Mesenchymal stem cell (in vitro differentiated cells and primary cell): ENCODE measurements around the gene OSBPL2.

ENCODE experiments used
- DNase-seq: peaks from one replicate; pipeline ENCODE4 v3.0.0-alpha.2; 2013
- H2AFZ ChIP-seq: one replicate; pipeline ENCODE4 v1.6.1; 2013; ENCODE audit warnings: low read depth, mild to moderate bottlenecking, control low read depth, inconsistent platforms, low read length, moderate library complexity
- H2AK5ac ChIP-seq: 2 replicates; pipeline ENCODE4 v1.6.1; 2013; ENCODE audit warnings: low read length, moderate library complexity, mild to moderate bottlenecking, inconsistent platforms; ENCODE audit not compliant: severe bottlenecking
- H2BK120ac ChIP-seq: one replicate; pipeline ENCODE4 v1.6.1; 2013; ENCODE audit warnings: low read depth, mild to moderate bottlenecking, inconsistent platforms, low read length, moderate library complexity
- H2BK12ac ChIP-seq, 2 experiments: one replicate each; pipeline ENCODE4 v1.6.1; 2013; ENCODE audit warnings: inconsistent platforms in 2 of 2, low read length in 2 of 2, mild to moderate bottlenecking in 2 of 2, moderate library complexity in 2 of 2, control low read depth in 1 of 2
- H2BK15ac ChIP-seq: one replicate; pipeline ENCODE4 v1.6.1; 2013; ENCODE audit warnings: mild to moderate bottlenecking, low read depth, inconsistent platforms; ENCODE audit not compliant: poor library complexity, severe bottlenecking
- H2BK5ac ChIP-seq: 2 replicates; pipeline ENCODE4 v1.6.1; 2013; ENCODE audit warnings: low read depth, mild to moderate bottlenecking, low read length, control low read depth, inconsistent platforms; ENCODE audit not compliant: poor library complexity, severe bottlenecking
- H3K14ac ChIP-seq, 2 experiments: one replicate each; pipeline ENCODE4 v1.6.1; 2013; ENCODE audit warnings: inconsistent platforms in 2 of 2, low read length in 2 of 2, control low read depth in 1 of 2, mild to moderate bottlenecking in 1 of 2, moderate library complexity in 1 of 2
- H3K18ac ChIP-seq, 2 experiments: one replicate each; pipeline ENCODE4 v1.6.1; 2013; ENCODE audit warnings: inconsistent platforms in 2 of 2, low read length in 2 of 2, control low read depth in 1 of 2, low read depth in 1 of 2, mild to moderate bottlenecking in 1 of 2
- H3K23ac ChIP-seq, 2 experiments: one replicate each; pipeline ENCODE4 v1.6.1; 2013; ENCODE audit warnings: inconsistent platforms in 2 of 2, low read length in 2 of 2, mild to moderate bottlenecking in 2 of 2, moderate library complexity in 2 of 2, control low read depth in 1 of 2
- H3K27ac ChIP-seq: 2 replicates; pipeline ENCODE4 v1.5.1; 2013; ENCODE audit warnings: mild to moderate bottlenecking, moderate library complexity, low read length, control low read depth, inconsistent platforms; ENCODE audit not compliant: poor library complexity, severe bottlenecking
- H3K27me3 ChIP-seq, 2 experiments: 2 replicates each; pipeline versions ENCODE4 v1.6.1 to v1.7.0; 2013; ENCODE audit warnings: low read length in 2 of 2, mild to moderate bottlenecking in 2 of 2, moderate library complexity in 2 of 2, control low read depth in 1 of 2, inconsistent platforms in 1 of 2; ENCODE audit not compliant: control insufficient read depth in 1 of 2, insufficient read depth in 1 of 2
- H3K36me3 ChIP-seq, 2 experiments: 2 replicates each; pipeline versions ENCODE4 v1.6.1 to v1.7.0; 2013; ENCODE audit warnings: low read length in 2 of 2, control low read depth in 1 of 2, inconsistent platforms in 1 of 2, low read depth in 1 of 2, mild to moderate bottlenecking in 1 of 2; ENCODE audit not compliant: insufficient read depth in 2 of 2, control insufficient read depth in 1 of 2
- H3K4ac ChIP-seq, 2 experiments: one replicate each; pipeline ENCODE4 v1.6.1; 2013; ENCODE audit warnings: inconsistent platforms in 2 of 2, low read length in 2 of 2, mild to moderate bottlenecking in 2 of 2, moderate library complexity in 2 of 2, control low read depth in 1 of 2, low read depth in 1 of 2
- H3K4me1 ChIP-seq: 2 replicates; pipeline ENCODE4 v1.6.1; 2013; ENCODE audit warnings: low read depth, low read length, control low read depth; ENCODE audit not compliant: control insufficient read depth, insufficient read depth
- H3K4me2 ChIP-seq: 2 replicates; pipeline ENCODE4 v1.6.1; 2013; ENCODE audit warnings: low read length, mild to moderate bottlenecking, inconsistent platforms; ENCODE audit not compliant: poor library complexity, severe bottlenecking
- H3K4me3 ChIP-seq, 2 experiments: 2 replicates each; pipeline versions ENCODE4 v1.5.1 to v1.7.0; 2013; ENCODE audit warnings: low read length in 2 of 2, mild to moderate bottlenecking in 2 of 2, control low read depth in 1 of 2, low read depth in 1 of 2; ENCODE audit not compliant: insufficient read depth in 1 of 2
- H3K79me1 ChIP-seq: replicated peaks from 2 replicates; pipeline ENCODE4 v1.6.1; 2013; ENCODE audit warnings: mild to moderate bottlenecking, control low read depth, low read length, inconsistent platforms; ENCODE audit not compliant: poor library complexity, severe bottlenecking
- H3K9ac ChIP-seq: 2 replicates; pipeline ENCODE4 v1.7.0; 2013; ENCODE audit warnings: mild to moderate bottlenecking, low read length, moderate library complexity
- H3K9me3 ChIP-seq: 2 replicates; pipeline ENCODE4 v1.7.0; 2013; ENCODE audit warnings: mild to moderate bottlenecking, low read length; ENCODE audit not compliant: control insufficient read depth
- H4K8ac ChIP-seq: one replicate; pipeline ENCODE4 v1.6.1; 2013; ENCODE audit warnings: inconsistent platforms, mild to moderate bottlenecking, low read length, moderate library complexity
- H4K91ac ChIP-seq: one replicate; pipeline ENCODE4 v1.6.1; 2013; ENCODE audit warnings: mild to moderate bottlenecking, low read length, inconsistent platforms
- WGBS: methylation state at CpG from one replicate; pipeline ENCODE4 v1.1.7; 2013; ENCODE audit warnings: mixed read lengths; 5-methylcytosine and 5-hydroxymethylcytosine counted together

OSBPL2 gene

GRCh38 chr20:62219992-62220665 lies 18.2 kb upstream of the OSBPL2 start, which contains the start of gene HRH3:
HRH3 (minus strand) TSS chr20:62220278; CDS start chr20:62219970, 308 bp downstream.
- Histone ChIP-seq H2BK12ac (no peak within 1 kb of the TSS), H3K9me3 (no peaks in the 10 kb centered on the region), H3K14ac (no peak within 1 kb of the TSS), H3K27ac (no peak within 1 kb of the TSS), H3K4me3 (peak within 1 kb of the TSS in 1 of 2 experiments; percentile 51), H3K79me1 (no peaks in the 10 kb centered on the region), H4K91ac (no peak within 1 kb of the TSS), H3K23ac (peak within 1 kb of the TSS; percentile 7 to 63), H4K8ac (no peak within 1 kb of the TSS), H3K4me1 (peaks cover 28% of the 10 kb centered on the region), H3K18ac (no peak within 1 kb of the TSS), H2BK15ac (no peak within 1 kb of the TSS), H2BK120ac (no peak within 1 kb of the TSS), H3K27me3 (peaks cover 87 to 90% of the 10 kb centered on the region in 2 experiments), H2AFZ (no peak within 1 kb of the TSS), H2AK5ac (no peak within 1 kb of the TSS), H3K9ac (no peak within 1 kb of the TSS), H3K4ac (no peak within 1 kb of the TSS), H2BK5ac (no peak within 1 kb of the TSS), H3K4me2 (peak within 1 kb of the TSS; percentile 79), H3K36me3 (no peaks in the 10 kb centered on the region)
- WGBS = under 1% methylated on average over 43 of the region's 84 CpGs
- DNase-seq = peak; percentile 25

DNA sequence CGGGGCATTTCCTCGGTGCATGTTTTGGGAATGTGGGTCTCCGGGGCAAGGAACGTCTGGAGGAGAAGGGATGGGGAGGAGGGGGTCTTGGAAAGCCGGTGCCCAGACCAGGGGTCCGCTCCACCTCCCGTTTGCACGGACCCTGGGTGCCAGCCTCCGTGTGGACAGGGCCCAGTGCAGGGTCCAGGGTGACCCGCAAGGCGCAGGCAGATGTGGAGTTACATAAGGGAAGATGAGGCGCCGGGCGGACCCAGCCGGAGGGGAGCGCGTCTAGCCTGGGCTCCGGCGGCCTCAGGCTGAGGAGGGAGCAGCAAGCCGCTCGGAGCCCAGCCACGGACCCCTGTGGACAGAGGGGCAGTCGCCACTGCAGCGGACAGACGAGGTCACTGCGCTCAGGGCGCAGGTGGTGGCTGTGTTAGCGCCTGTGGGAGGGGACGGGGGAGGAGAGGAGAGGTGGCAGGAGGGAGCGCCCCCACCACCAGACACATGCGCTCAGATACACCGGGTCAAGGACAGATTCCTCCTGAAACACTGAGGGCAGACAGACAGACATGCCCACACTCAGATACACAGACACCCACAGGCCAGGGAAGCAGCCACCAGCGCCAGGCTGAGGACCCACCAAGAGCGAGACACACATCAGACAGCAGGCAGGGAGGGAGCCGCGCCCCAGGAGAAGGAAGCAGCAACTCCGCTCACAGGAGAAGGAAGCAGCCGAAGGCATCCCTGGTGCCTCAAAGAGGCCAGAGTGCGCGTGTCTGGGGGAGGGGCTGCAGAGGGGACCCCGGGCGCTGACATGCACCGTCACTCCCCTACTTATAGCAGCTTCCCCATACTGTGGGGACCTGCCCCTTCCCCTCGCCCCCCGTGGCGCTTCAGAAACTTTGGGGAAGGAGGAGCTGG lies 17.4 kb upstream of the OSBPL2 start:
- H3K27ac ChIP-seq = no peak overlapping the region
- no peak overlapping the region for H4K91ac ChIP-seq
- no peak overlapping the region for H2BK15ac ChIP-seq
- H2BK120ac ChIP-seq = no peak overlapping the region
- peaks cover 84 to 90% of the 10 kb centered on the region in 2 experiments for H3K27me3 ChIP-seq
- H3K23ac ChIP-seq = peak overlapping the region; percentile 7 to 63
- no peak overlapping the region for H3K18ac ChIP-seq
- no peaks in the 10 kb centered on the region for H3K36me3 ChIP-seq
- no peaks in the 10 kb centered on the region for H3K79me1 ChIP-seq
- no peak overlapping the region for H3K4ac ChIP-seq
- no peak overlapping the region for H2BK5ac ChIP-seq
- H3K9ac ChIP-seq = no peak overlapping the region
- H3K4me3 ChIP-seq = peak overlapping the region in 1 of 2 experiments; percentile 20
- no peak overlapping the region for H2AFZ ChIP-seq
- H4K8ac ChIP-seq = no peak overlapping the region
- no peak overlapping the region for H2AK5ac ChIP-seq
- DNase-seq = no peak
- H2BK12ac ChIP-seq = no peak overlapping the region
- H3K14ac ChIP-seq = no peak overlapping the region
- H3K9me3 ChIP-seq = no peaks in the 10 kb centered on the region
- peaks cover 28% of the 10 kb centered on the region for H3K4me1 ChIP-seq
- 8% methylated on average over 39 of the region's 46 CpGs for WGBS
- H3K4me2 ChIP-seq = peak overlapping the region; percentile 62

DNA sequence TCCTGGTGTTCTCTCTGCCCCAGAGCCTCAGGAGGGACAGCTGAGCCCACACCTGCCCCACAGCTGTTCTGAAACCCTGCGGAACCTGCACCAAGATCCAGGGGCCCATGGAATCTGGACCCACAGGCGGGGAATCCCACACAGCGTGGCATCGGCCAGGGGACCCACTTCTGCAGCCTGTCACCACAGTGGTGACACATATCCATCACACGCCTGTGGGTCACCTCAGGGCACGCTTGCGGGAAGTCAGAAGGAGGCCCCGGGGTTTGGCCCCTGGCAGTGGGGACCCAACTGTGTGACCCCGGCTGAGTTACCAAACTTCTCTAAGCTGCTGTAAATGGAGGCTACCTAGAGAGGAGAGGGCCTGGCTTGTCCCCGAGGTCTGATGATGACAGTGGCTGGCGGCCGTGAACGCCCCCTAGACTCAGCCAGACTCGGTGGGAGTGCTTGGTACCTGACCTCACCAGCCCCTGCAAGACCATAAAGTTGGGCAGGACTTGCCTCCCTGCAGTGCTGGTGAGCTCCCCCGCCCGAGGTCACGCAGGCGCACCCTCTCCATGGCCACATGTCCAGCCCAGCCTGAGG lies 16.0 kb upstream of the OSBPL2 start:
- H3K14ac ChIP-seq = no peak overlapping the region
- H3K4me2 ChIP-seq = no peak overlapping the region
- H3K79me1 ChIP-seq = no peaks in the 10 kb centered on the region
- no peak overlapping the region for H4K91ac ChIP-seq
- no peak overlapping the region for H2AK5ac ChIP-seq
- H3K4me3 ChIP-seq = no peak overlapping the region
- H3K27ac ChIP-seq = no peak overlapping the region
- WGBS = 89% methylated on average over 18 of the region's 18 CpGs
- H2AFZ ChIP-seq = no peak overlapping the region
- H3K9me3 ChIP-seq = no peaks in the 10 kb centered on the region
- H2BK15ac ChIP-seq = no peak overlapping the region
- H3K18ac ChIP-seq = no peak overlapping the region
- H2BK120ac ChIP-seq = no peak overlapping the region
- no peaks in the 10 kb centered on the region for H3K36me3 ChIP-seq
- H3K9ac ChIP-seq = no peak overlapping the region
- no peak overlapping the region for H3K4ac ChIP-seq
- no peak overlapping the region for H4K8ac ChIP-seq
- H3K4me1 ChIP-seq = peaks cover 26% of the 10 kb centered on the region
- no peak overlapping the region for H2BK12ac ChIP-seq
- peaks cover 88 to 91% of the 10 kb centered on the region in 2 experiments for H3K27me3 ChIP-seq
- H3K23ac ChIP-seq = no peak overlapping the region
- no peak for DNase-seq
- no peak overlapping the region for H2BK5ac ChIP-seq

- no peak overlapping the region for H3K4me3 ChIP-seq
- H3K4me2 ChIP-seq = no peak overlapping the region
- no peak overlapping the region for H3K27ac ChIP-seq
- H2BK5ac ChIP-seq = no peak overlapping the region
- no peak overlapping the region for H2BK12ac ChIP-seq
- H4K91ac ChIP-seq = no peak overlapping the region
- H3K23ac ChIP-seq = no peak overlapping the region
- no peak overlapping the region for H3K18ac ChIP-seq
- no peak overlapping the region for H2BK120ac ChIP-seq
- no peak overlapping the region for H3K9ac ChIP-seq
- no peaks in the 10 kb centered on the region for H3K9me3 ChIP-seq
- no peak overlapping the region for H2AFZ ChIP-seq
- H2AK5ac ChIP-seq = no peak overlapping the region
- no peak overlapping the region for H4K8ac ChIP-seq
- H3K4ac ChIP-seq = no peak overlapping the region
- H3K36me3 ChIP-seq = no peaks in the 10 kb centered on the region
- H3K14ac ChIP-seq = no peak overlapping the region
- H3K4me1 ChIP-seq = peaks cover 26% of the 10 kb centered on the region
- WGBS = 83% methylated on average over 11 of the region's 13 CpGs
- no peak overlapping the region for H2BK15ac ChIP-seq
- H3K27me3 ChIP-seq = peaks cover 82 to 91% of the 10 kb centered on the region in 2 experiments
- DNase-seq = no peak
- no peaks in the 10 kb centered on the region for H3K79me1 ChIP-seq
Measured at GRCh38 chr20:62222972-62223371, 15.3 kb upstream of the OSBPL2 start.
